ENCODE measurements around the gene CAV2.

Gene CAV2

GRCh38 chr7:116491887-116492653, 7.5 kb upstream of the CAV2 start:
- no peak for DNase-seq
- no peak overlapping the region for H3K4me3 ChIP-seq (ENCODE audit: low read depth, low read length)
- H3K36me3 ChIP-seq = no peaks in the 10 kb centered on the region
- H3K27me3 ChIP-seq = no peaks in the 10 kb centered on the region
- H3K9me3 ChIP-seq = no peaks in the 10 kb centered on the region
- no peaks in the 10 kb centered on the region for H3K4me1 ChIP-seq
- TF ChIP-seq, protein P1, sequence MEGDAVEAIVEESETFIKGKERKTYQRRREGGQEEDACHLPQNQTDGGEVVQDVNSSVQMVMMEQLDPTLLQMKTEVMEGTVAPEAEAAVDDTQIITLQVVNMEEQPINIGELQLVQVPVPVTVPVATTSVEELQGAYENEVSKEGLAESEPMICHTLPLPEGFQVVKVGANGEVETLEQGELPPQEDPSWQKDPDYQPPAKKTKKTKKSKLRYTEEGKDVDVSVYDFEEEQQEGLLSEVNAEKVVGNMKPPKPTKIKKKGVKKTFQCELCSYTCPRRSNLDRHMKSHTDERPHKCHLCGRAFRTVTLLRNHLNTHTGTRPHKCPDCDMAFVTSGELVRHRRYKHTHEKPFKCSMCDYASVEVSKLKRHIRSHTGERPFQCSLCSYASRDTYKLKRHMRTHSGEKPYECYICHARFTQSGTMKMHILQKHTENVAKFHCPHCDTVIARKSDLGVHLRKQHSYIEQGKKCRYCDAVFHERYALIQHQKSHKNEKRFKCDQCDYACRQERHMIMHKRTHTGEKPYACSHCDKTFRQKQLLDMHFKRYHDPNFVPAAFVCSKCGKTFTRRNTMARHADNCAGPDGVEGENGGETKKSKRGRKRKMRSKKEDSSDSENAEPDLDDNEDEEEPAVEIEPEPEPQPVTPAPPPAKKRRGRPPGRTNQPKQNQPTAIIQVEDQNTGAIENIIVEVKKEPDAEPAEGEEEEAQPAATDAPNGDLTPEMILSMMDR (IDR thresholded peaks at IDR 0.05; ENCODE audit: low read depth, low read length) = no peak

DNA sequence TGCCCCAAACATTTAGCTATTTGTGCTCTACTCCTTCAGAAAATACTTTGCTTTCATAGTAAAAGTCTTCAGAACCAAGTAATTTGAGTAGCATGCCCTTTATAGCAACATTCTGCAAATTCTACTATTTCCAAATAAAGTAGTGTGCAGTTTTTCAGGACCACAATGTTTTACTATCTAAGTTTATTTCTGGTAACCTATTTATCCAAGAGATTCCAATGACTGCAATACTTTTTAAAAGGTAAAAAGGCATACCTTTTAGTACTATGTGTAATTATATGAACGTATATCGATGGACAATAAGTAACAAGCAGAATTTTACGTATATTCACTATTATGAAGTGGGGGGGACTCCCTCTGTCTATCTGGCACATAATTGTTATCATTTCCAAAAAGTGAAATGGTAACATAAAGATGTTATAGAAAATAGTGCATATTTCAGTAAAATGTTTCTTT, 6.9 kb upstream of the CAV2 start:
- Histone ChIP-seq H3K4me3 (ENCODE audit: low read depth, low read length) (no peak overlapping the region), H3K9me3 (no peaks in the 10 kb centered on the region), H3K27me3 (no peaks in the 10 kb centered on the region), H3K36me3 (no peaks in the 10 kb centered on the region), H3K4me1 (no peaks in the 10 kb centered on the region)
- no peak for DNase-seq
- TF ChIP-seq, protein P1 (IDR thresholded peaks at IDR 0.05; ENCODE audit: low read depth, low read length) = no peak

GRCh38 chr7:116493449-116493848, 6.1 kb upstream of the CAV2 start:
- Histone ChIP-seq H3K9me3 (no peaks in the 10 kb centered on the region), H3K36me3 (no peaks in the 10 kb centered on the region), H3K27me3 (no peaks in the 10 kb centered on the region), H3K4me3 (ENCODE audit: low read depth, low read length) (no peak overlapping the region), H3K4me1 (no peaks in the 10 kb centered on the region)
- TF ChIP-seq, protein P1 (IDR thresholded peaks at IDR 0.05; ENCODE audit: low read depth, low read length) = no peak
- DNase-seq = no peak

- Histone ChIP-seq H3K36me3 (no peaks in the 10 kb centered on the region), H3K9me3 (no peaks in the 10 kb centered on the region), H3K27me3 (peaks cover 4% of the 10 kb centered on the region), H3K4me1 (no peaks in the 10 kb centered on the region), H3K4me3 (ENCODE audit: low read depth, low read length) (no peak overlapping the region)
- no peak for DNase-seq
- TF ChIP-seq, protein P1 (IDR thresholded peaks at IDR 0.05; ENCODE audit: low read depth, low read length) = no peak
These were observed 5.1 kb upstream of the CAV2 start for GRCh38 chr7:116494472-116494871.

GRCh38 chr7:116495736-116496135, 3.8 kb upstream of the CAV2 start:
- peaks cover 17% of the 10 kb centered on the region for H3K27me3 ChIP-seq
- H3K4me3 ChIP-seq (ENCODE audit: low read depth, low read length) = no peak overlapping the region
- H3K4me1 ChIP-seq = no peaks in the 10 kb centered on the region
- H3K36me3 ChIP-seq = no peaks in the 10 kb centered on the region
- no peak for DNase-seq
- TF ChIP-seq, protein P1 (IDR thresholded peaks at IDR 0.05; ENCODE audit: low read depth, low read length) = no peak
- no peaks in the 10 kb centered on the region for H3K9me3 ChIP-seq

GRCh38 chr7:116496653-116497052, 2.9 kb upstream of the CAV2 start:
- Histone ChIP-seq H3K27me3 (peaks cover 26% of the 10 kb centered on the region), H3K4me3 (ENCODE audit: low read depth, low read length) (no peak overlapping the region), H3K4me1 (no peaks in the 10 kb centered on the region), H3K36me3 (no peaks in the 10 kb centered on the region), H3K9me3 (no peaks in the 10 kb centered on the region)
- DNase-seq = no peak
- TF ChIP-seq, protein P1 (IDR thresholded peaks at IDR 0.05; ENCODE audit: low read depth, low read length) = no peak

Data from BE2C (cell line).